Measurements from ENCODE around the gene DARS2. TPM values are rescaled to one million over a fixed set of nuclear protein-coding genes. Genes with fewer than 3 reads are reported as not detected.
"Not testable (repeated sequence)": the region's sequence is repeated elsewhere in the genome, so short reads cannot be mapped to it uniquely, and the experiment has no call there.

DARS2 gene
- total RNA-seq, 2 experiments from 2014 or later = 45.6 to 74.8 TPM

GRCh38 chr1:173861731-173862145 lies 37.3 kb downstream of the DARS2 start:
- DNase-seq (ENCODE audit: low spot score) = peak; percentile 29
- Histone ChIP-seq H3K4me2 (ENCODE audit: low read length) (no peak overlapping the region), H3K4me3 (ENCODE audit: low read depth, low read length, poor library complexity, severe bottlenecking) (no peak overlapping the region), H3K79me2 (ENCODE audit: insufficient read depth, low read depth, low read length) (peaks cover 34% of the 10 kb centered on the region), H3K9me3 (ENCODE audit: low read length) (no peaks in the 10 kb centered on the region), H3K4me1 (ENCODE audit: insufficient read depth, low read length, poor library complexity, severe bottlenecking) (peaks cover 40% of the 10 kb centered on the region), H3K36me3 (ENCODE audit: insufficient read depth, low read length) (peaks cover 90% of the 10 kb centered on the region), H4K20me1 (ENCODE audit: insufficient read depth, low read length) (peaks cover 39% of the 10 kb centered on the region), H3K27ac (ENCODE audit: low read depth, low read length, poor library complexity, severe bottlenecking) (peak overlapping the region; percentile 91), H3K9me2 (ENCODE audit: insufficient read depth, low read length) (no peaks in the 10 kb centered on the region), H2AFZ (ENCODE audit: low read length) (no peak overlapping the region)
- BruUV-seq (replicated peaks) = no TSS peak
- TF ChIP-seq CTCF (conservative IDR thresholded peaks at IDR 0.05; ENCODE audit: low read length) (no peak), EZH2phosphoT487 (IDR thresholded peaks at IDR 0.05; ENCODE audit: borderline replicate concordance, low read depth, low read length) (no peak)
- POLR2A ChIA-PET = interaction anchor here (0.6 to 1.6 kb wide), 4 partner anchors 10 to 954 kb away, joined by 3 to 6 read pairs (median 4); no protein-coding TSS in a partner anchor
- CTCF ChIA-PET (ENCODE audit: unreplicated experiment) = no interaction called here
- intact Hi-C loops (cut with micrococcal nuclease; ENCODE audit: unreplicated experiment) = no loop called here

DNA sequence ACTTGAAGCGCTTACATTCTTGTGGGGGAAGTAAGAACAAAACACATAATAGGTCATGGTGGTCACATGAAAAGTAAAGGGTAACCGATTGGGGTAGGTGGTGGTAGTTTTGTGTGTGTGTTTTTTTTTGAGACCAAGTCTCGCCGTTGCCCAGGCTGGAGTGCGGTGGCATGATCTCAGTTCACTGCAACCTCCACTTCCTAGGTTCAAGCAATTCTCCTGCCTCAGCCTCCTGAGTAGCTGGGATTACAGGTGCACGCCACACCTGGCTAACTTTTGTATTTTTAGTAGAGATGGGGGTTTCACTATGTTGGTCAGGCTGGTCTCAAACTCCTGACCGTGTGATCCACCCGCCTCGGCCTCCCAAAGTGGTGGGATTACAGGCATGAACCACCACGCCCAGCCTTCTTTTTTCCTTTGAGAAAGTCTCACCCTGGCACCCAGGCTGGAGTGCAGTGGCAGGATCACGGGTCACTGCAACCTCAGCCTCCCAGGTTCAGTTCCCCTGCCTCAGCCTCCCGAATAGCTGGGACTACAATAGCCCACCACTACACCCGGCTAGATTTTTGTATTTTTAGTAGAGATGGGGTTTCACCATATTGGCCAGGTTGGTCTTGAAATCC lies 37.8 kb downstream of the DARS2 start:
- intact Hi-C loops (cut with micrococcal nuclease; ENCODE audit: unreplicated experiment); H2AFZ ChIP-seq (ENCODE audit: low read length); BruUV-seq (replicated peaks); H3K4me3 ChIP-seq (ENCODE audit: low read depth, low read length, poor library complexity, severe bottlenecking); H3K9me2 ChIP-seq (ENCODE audit: insufficient read depth, low read length); CTCF ChIA-PET (ENCODE audit: unreplicated experiment); H3K9me3 ChIP-seq (ENCODE audit: low read length): not testable (repeated sequence)
- peaks cover 90% of the 10 kb centered on the region for H3K36me3 ChIP-seq (ENCODE audit: insufficient read depth, low read length)
- peaks cover 40% of the 10 kb centered on the region for H3K4me1 ChIP-seq (ENCODE audit: insufficient read depth, low read length, poor library complexity, severe bottlenecking)
- peak; percentile 27 for DNase-seq (ENCODE audit: low spot score)
- peak overlapping the region; percentile 91 for H3K27ac ChIP-seq (ENCODE audit: low read depth, low read length, poor library complexity, severe bottlenecking)
- H3K79me2 ChIP-seq (ENCODE audit: insufficient read depth, low read depth, low read length) = peaks cover 39% of the 10 kb centered on the region
- H4K20me1 ChIP-seq (ENCODE audit: insufficient read depth, low read length) = peaks cover 41% of the 10 kb centered on the region
- peak overlapping the region; percentile 93 for H3K4me2 ChIP-seq (ENCODE audit: low read length)
- POLR2A ChIA-PET = interaction anchor here (0.7 to 1.0 kb wide), 3 partner anchors 34 to 953 kb away, joined by 4 to 6 read pairs (median 5); no protein-coding TSS in a partner anchor

DNA sequence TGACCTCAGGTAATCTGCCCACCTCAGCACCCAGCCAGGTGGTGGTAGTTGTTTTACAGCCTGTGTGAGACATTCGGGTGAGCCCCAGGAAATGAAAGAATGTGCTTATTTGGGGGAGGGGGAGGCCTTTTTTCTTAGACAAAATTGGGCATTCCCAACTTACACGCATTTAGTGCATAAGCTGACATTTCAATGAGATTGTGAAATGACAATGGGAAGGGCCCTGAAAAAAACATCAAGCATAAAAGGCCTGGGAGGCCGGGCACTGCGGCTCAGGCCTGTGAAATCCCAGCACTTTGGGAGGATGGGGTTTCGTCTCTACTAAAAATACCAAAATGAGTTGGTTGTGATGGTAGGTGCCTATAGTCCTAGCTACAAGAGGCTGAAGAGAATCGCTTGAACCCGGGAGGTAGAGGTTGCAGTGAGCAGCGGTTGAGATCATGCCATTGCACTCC lies 38.3 kb downstream of the DARS2 start:
- peak overlapping the region; percentile 91 for H3K27ac ChIP-seq (ENCODE audit: low read depth, low read length, poor library complexity, severe bottlenecking)
- no peaks in the 10 kb centered on the region for H3K9me2 ChIP-seq (ENCODE audit: insufficient read depth, low read length)
- no peak for TF ChIP-seq EZH2phosphoT487 (IDR thresholded peaks at IDR 0.05; ENCODE audit: borderline replicate concordance, low read depth, low read length)
- no peak for TF ChIP-seq CTCF (conservative IDR thresholded peaks at IDR 0.05; ENCODE audit: low read length)
- DNase-seq (ENCODE audit: low spot score) = peak; percentile 22
- POLR2A ChIA-PET = interaction anchor here (0.6 to 1.0 kb wide), 2 partner anchors 34 to 190 kb away, joined by 3 to 5 read pairs; no protein-coding TSS in a partner anchor
- intact Hi-C loops (cut with micrococcal nuclease; ENCODE audit: unreplicated experiment) = no loop called here
- CTCF ChIA-PET (ENCODE audit: unreplicated experiment) = no interaction called here
- no peak overlapping the region for H2AFZ ChIP-seq (ENCODE audit: low read length)
- peak overlapping the region; percentile 98 for H3K4me3 ChIP-seq (ENCODE audit: low read depth, low read length, poor library complexity, severe bottlenecking)
- peak overlapping the region; percentile 93 for H3K4me2 ChIP-seq (ENCODE audit: low read length)
- H3K79me2 ChIP-seq (ENCODE audit: insufficient read depth, low read depth, low read length) = peaks cover 45% of the 10 kb centered on the region
- peaks cover 90% of the 10 kb centered on the region for H3K36me3 ChIP-seq (ENCODE audit: insufficient read depth, low read length)
- H4K20me1 ChIP-seq (ENCODE audit: insufficient read depth, low read length) = peaks cover 41% of the 10 kb centered on the region
- peaks cover 40% of the 10 kb centered on the region for H3K4me1 ChIP-seq (ENCODE audit: insufficient read depth, low read length, poor library complexity, severe bottlenecking)
- no peaks in the 10 kb centered on the region for H3K9me3 ChIP-seq (ENCODE audit: low read length)
- BruUV-seq (replicated peaks) = no TSS peak
